Measurements from ENCODE around the gene ADAMTS6. TPM values are rescaled to one million over a fixed set of nuclear protein-coding genes. Genes with fewer than 3 reads are reported as not detected.

ADAMTS6 gene
- total RNA-seq, 2 donors from 2014 or later = 0.12 to 0.77 TPM

GRCh38 chr5:65292196-65292595, 189.5 kb downstream of the ADAMTS6 start:
- no peak overlapping the region for H3K9ac ChIP-seq (ENCODE audit: low read depth in 2 of 2, low read length in 2 of 2)
- intact Hi-C loops (cut with DNase I) = no loop called here
- no peaks in the 10 kb centered on the region for H3K36me3 ChIP-seq
- H3K4me3 ChIP-seq = no peak overlapping the region
- H3K27me3 ChIP-seq = no peaks in the 10 kb centered on the region
- DNase-seq = no peak
- no peaks in the 10 kb centered on the region for H3K9me3 ChIP-seq
- no peaks in the 10 kb centered on the region for H3K4me1 ChIP-seq
- no peak for TF ChIP-seq CTCF (IDR thresholded peaks at IDR 0.05)
- no peak overlapping the region for H3K27ac ChIP-seq

GRCh38 chr5:65290677-65291076, 191.0 kb downstream of the ADAMTS6 start:
- intact Hi-C loops (cut with DNase I) = no loop called here
- H3K27me3 ChIP-seq = no peaks in the 10 kb centered on the region
- DNase-seq = no peak
- no peak overlapping the region for H3K27ac ChIP-seq
- no peak overlapping the region for H3K9ac ChIP-seq (ENCODE audit: low read depth in 2 of 2, low read length in 2 of 2)
- TF ChIP-seq CTCF (IDR thresholded peaks at IDR 0.05) = no peak
- H3K36me3 ChIP-seq = no peaks in the 10 kb centered on the region
- no peaks in the 10 kb centered on the region for H3K4me1 ChIP-seq
- H3K4me3 ChIP-seq = no peak overlapping the region
- no peaks in the 10 kb centered on the region for H3K9me3 ChIP-seq

GRCh38 chr5:65288657-65289056, 193.1 kb downstream of the ADAMTS6 start:
- H3K27me3 ChIP-seq = no peaks in the 10 kb centered on the region
- H3K36me3 ChIP-seq = no peaks in the 10 kb centered on the region
- H3K4me3 ChIP-seq = no peak overlapping the region
- intact Hi-C loops (cut with DNase I) = no loop called here
- no peak overlapping the region for H3K9ac ChIP-seq (ENCODE audit: low read depth in 2 of 2, low read length in 2 of 2)
- no peak for TF ChIP-seq CTCF (IDR thresholded peaks at IDR 0.05)
- H3K4me1 ChIP-seq = no peaks in the 10 kb centered on the region
- DNase-seq = no peak
- no peaks in the 10 kb centered on the region for H3K9me3 ChIP-seq
- no peak overlapping the region for H3K27ac ChIP-seq

GRCh38 chr5:65279603-65280002, 202.1 kb downstream of the ADAMTS6 start:
- no peak for TF ChIP-seq CTCF (IDR thresholded peaks at IDR 0.05)
- intact Hi-C loops (cut with DNase I) = no loop called here
- H3K9me3 ChIP-seq = no peaks in the 10 kb centered on the region
- no peaks in the 10 kb centered on the region for H3K27me3 ChIP-seq
- no peak overlapping the region for H3K4me3 ChIP-seq
- no peaks in the 10 kb centered on the region for H3K4me1 ChIP-seq
- no peak for DNase-seq
- no peaks in the 10 kb centered on the region for H3K36me3 ChIP-seq
- no peak overlapping the region for H3K27ac ChIP-seq
- H3K9ac ChIP-seq (ENCODE audit: low read depth in 2 of 2, low read length in 2 of 2) = no peak overlapping the region

- Histone ChIP-seq H3K27me3 (no peaks in the 10 kb centered on the region), H3K9ac (ENCODE audit: low read depth in 2 of 2, low read length in 2 of 2) (no peak overlapping the region), H3K4me1 (no peaks in the 10 kb centered on the region), H3K27ac (no peak overlapping the region), H3K36me3 (no peaks in the 10 kb centered on the region), H3K9me3 (no peaks in the 10 kb centered on the region), H3K4me3 (no peak overlapping the region)
- TF ChIP-seq CTCF (IDR thresholded peaks at IDR 0.05) = no peak
- no peak for DNase-seq
- intact Hi-C loops (cut with DNase I) = no loop called here
Measured at GRCh38 chr5:65276178-65276890, 205.4 kb downstream of the ADAMTS6 start.
